Measurements from ENCODE around the gene MNX1. TPM values are rescaled to one million over a fixed set of nuclear protein-coding genes. Genes with fewer than 3 reads are reported as not detected.

Gene MNX1
- total and polyA plus RNA-seq, 9 of the 15 experiments (the other 6 are each of a cell fraction or from before 2014, with no cell fraction given): 0.15 to 8.0 (median 1.4) TPM

DNA sequence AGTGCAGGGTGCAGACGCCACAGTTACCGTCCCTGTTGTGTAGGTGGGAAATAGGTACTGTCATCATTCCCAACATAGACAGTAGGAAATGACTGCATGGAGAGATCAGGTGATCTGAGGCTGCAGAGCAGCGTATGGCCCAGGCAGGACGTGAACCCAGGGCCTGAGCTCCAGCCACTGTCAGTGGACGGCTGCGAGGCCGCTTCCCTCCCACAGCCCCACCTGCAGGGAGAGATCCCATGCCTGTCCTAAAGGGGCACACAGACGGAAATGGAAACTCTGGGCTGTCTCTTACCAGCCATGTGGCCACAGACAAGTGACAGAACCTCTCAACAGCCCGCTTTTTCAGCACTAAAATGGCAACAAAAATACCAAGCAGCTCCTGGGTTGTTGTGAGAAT lies 44.5 kb upstream of the MNX1 start (continued):
- TF ChIP-seq, protein P1, sequence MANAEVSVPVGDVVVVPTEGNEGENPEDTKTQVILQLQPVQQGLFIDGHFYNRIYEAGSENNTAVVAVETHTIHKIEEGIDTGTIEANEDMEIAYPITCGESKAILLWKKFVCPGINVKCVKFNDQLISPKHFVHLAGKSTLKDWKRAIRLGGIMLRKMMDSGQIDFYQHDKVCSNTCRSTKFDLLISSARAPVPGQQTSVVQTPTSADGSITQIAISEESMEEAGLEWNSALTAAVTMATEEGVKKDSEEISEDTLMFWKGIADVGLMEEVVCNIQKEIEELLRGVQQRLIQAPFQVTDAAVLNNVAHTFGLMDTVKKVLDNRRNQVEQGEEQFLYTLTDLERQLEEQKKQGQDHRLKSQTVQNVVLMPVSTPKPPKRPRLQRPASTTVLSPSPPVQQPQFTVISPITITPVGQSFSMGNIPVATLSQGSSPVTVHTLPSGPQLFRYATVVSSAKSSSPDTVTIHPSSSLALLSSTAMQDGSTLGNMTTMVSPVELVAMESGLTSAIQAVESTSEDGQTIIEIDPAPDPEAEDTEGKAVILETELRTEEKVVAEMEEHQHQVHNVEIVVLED (CRISPR knock-in tag; IDR thresholded peaks at IDR 0.05): no peak
- TF ChIP-seq TAF1 (IDR thresholded peaks at IDR 0.05; ENCODE audit: control insufficient read depth, extremely low read depth, insufficient read depth, low read length, severe bottlenecking): no peak

DNA sequence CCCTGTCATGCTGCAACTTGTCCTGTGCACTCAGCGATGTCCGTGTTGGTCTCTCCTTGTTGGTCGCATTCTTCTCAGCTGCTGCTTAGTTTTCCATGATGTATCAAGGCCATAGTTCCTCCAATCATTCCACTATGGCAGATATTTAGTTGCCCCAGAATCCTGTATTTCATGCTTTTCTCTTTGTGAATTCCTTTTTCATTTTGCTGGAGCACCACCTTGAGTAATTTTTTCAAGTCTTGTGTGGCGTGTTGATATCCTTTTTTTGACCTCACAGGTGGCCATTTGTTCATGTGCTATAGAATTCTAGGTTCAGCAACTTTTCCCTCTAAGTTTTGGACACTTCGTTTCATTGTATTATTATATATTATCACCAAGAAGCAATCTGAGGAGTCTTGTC lies 42.7 kb upstream of the MNX1 start:
- no TSS peak for BruUV-seq (replicated peaks)
- ATAC-seq: no peak
- no peak for FAIRE-seq
- H2AFZ ChIP-seq (ENCODE audit: low read depth, low read length): no peak overlapping the region
- H3K27ac ChIP-seq (ENCODE audit: extremely low read depth, low read depth, low read length): no peak overlapping the region
- no peaks in the 10 kb centered on the region for H4K20me1 ChIP-seq (replicated peaks; ENCODE audit: control insufficient read depth, insufficient read depth, low read length)
- no peak overlapping the region for H3K9ac ChIP-seq (ENCODE audit: insufficient read depth in 1 of 2, low read depth in 2 of 2, low read length in 2 of 2)
- under 1% methylated on average over 5 of the region's 5 CpGs for WGBS (ENCODE audit: insufficient coverage, low coverage, missing lambda C conversion rate)
- no peaks in the 10 kb centered on the region for H3K4me1 ChIP-seq (replicated peaks in 1 of 2; ENCODE audit: control insufficient read depth in 2 of 2, insufficient read depth in 2 of 2, low read length in 2 of 2)
- H3K4me3 ChIP-seq: no peak overlapping the region
- CTCF ChIA-PET (ENCODE audit: low intra/inter-chr PET ratio): no interaction called here
- intact Hi-C loops (cut with micrococcal nuclease): loop anchor here (10.0 kb wide), 1 partner anchor 148 kb away; no protein-coding TSS in a partner anchor
- no peaks in the 10 kb centered on the region for H3K79me2 ChIP-seq (ENCODE audit: control insufficient read depth, insufficient read depth, low read length)
- H3K9me1 ChIP-seq (ENCODE audit: control insufficient read depth, insufficient read depth, low read length): no peaks in the 10 kb centered on the region
- H3K36me3 ChIP-seq (ENCODE audit: control insufficient read depth, insufficient read depth, low read length): no peaks in the 10 kb centered on the region
- no peaks in the 10 kb centered on the region for H3K9me3 ChIP-seq (replicated peaks; ENCODE audit: control insufficient read depth, insufficient read depth, low read depth, low read length)
- no peak overlapping the region for H3K4me2 ChIP-seq (ENCODE audit: insufficient read depth, low read length)
- peaks cover 75 to 79% of the 10 kb centered on the region in 2 experiments for H3K27me3 ChIP-seq (ENCODE audit: control insufficient read depth in 2 of 2, insufficient read depth in 2 of 2, low read length in 2 of 2)
- no peak for DNase-seq (ENCODE audit: extremely low read depth in 1 of 4, low spot score in 3 of 4)
- in situ Hi-C loops (cut with MboI): loop anchor here (10.0 kb wide), 1 partner anchor 772 kb away; no protein-coding TSS in a partner anchor
- TF ChIP-seq ZNF134 (CRISPR knock-in tag; conservative IDR thresholded peaks at IDR 0.05): no peak
- no peak for TF ChIP-seq ELF1 (tag; IDR thresholded peaks at IDR 0.05)
- no peak for TF ChIP-seq CBFB (CRISPR knock-in tag; IDR thresholded peaks at IDR 0.05)
- no peak for TF ChIP-seq CHD2 (IDR thresholded peaks at IDR 0.05; ENCODE audit: low read depth, low read length)
- no peak for TF ChIP-seq TEAD1 (CRISPR knock-in tag; IDR thresholded peaks at IDR 0.05)
- TF ChIP-seq ZNF175 (CRISPR knock-in tag; IDR thresholded peaks at IDR 0.05; ENCODE audit: low read depth): no peak
- TF ChIP-seq, protein P1 (CRISPR knock-in tag; IDR thresholded peaks at IDR 0.05): no peak
- TF ChIP-seq BCOR (IDR thresholded peaks at IDR 0.05): no peak
- no peak for TF ChIP-seq SNIP1 (IDR thresholded peaks at IDR 0.05; ENCODE audit: low read depth)
- TF ChIP-seq ZNF121 (CRISPR knock-in tag; conservative IDR thresholded peaks at IDR 0.05): no peak
- POLR2A ChIA-PET: interaction anchor here (0.5 to 1.1 kb wide), 4 partner anchors 8 to 36 kb away, joined by 3 to 5 read pairs (median 3); no protein-coding TSS in a partner anchor
